H1 (cell line): ENCODE data around the gene ZBTB20. TPM values are rescaled to one million over a fixed set of nuclear protein-coding genes. Genes with fewer than 3 reads are reported as not detected.

Source experiments
- CTCF ChIA-PET: fragments of 300-600 bp; sonication (Branson Sonifier 250); formaldehyde crosslinking; loops from one replicate; lab custom pipeline; 2021; ENCODE audit not compliant: partially characterized antibody; lab: Charles Lee
- POLR2A ChIA-PET: fragments of 300-600 bp; sonication (Branson Sonifier 250); formaldehyde crosslinking; loops from one replicate; lab custom pipeline; 2021; ENCODE audit warnings: inconsistent platforms; ENCODE audit not compliant: partially characterized antibody; lab: Charles Lee
- DNase-seq, 2 experiments: peaks; one replicate each; pipeline versions ENCODE4 v3.0.0 to v3.0.0-alpha.2; 2010 to 2022; ENCODE audit warnings: low spot score in 2 of 2, low read depth in 1 of 2, mixed read lengths in 1 of 2
- FAIRE-seq: peaks from 2 replicates; lab custom pipeline; 2011; peaks lifted over from hg19 to GRCh38; lab: Jason Lieb, UNC
- H2AFZ ChIP-seq: 2 replicates; pipeline ENCODE4 v1.8.1; 2012; ENCODE audit warnings: low read length, inconsistent platforms
- H2AK5ac ChIP-seq: 2 replicates; pipeline ENCODE4 v1.6.1; 2013; ENCODE audit warnings: low read depth, low read length
- H2BK120ac ChIP-seq: replicated peaks from 2 replicates; pipeline ENCODE3; 2013; ENCODE audit warnings: low read depth, low read length, inconsistent platforms
- H2BK12ac ChIP-seq: 2 replicates; pipeline ENCODE4 v1.6.1; 2013; ENCODE audit warnings: low read depth, low read length
- H2BK15ac ChIP-seq: 2 replicates; pipeline ENCODE4 v1.6.1; 2013; ENCODE audit warnings: low read length
- H2BK20ac ChIP-seq: 2 replicates; pipeline ENCODE4 v1.6.1; 2013; ENCODE audit warnings: low read length
- H2BK5ac ChIP-seq: 2 replicates; pipeline ENCODE4 v1.6.1; 2013; ENCODE audit warnings: low read depth, low read length
- H3K14ac ChIP-seq: 2 replicates; pipeline ENCODE4 v1.6.1; 2013; ENCODE audit warnings: inconsistent platforms; ENCODE audit not compliant: insufficient read length
- H3K18ac ChIP-seq: 2 replicates; pipeline ENCODE4 v1.6.1; 2013; ENCODE audit warnings: low read length; ENCODE audit errors: extremely low read depth
- H3K23ac ChIP-seq: 2 replicates; pipeline ENCODE4 v1.6.1; 2013; ENCODE audit warnings: inconsistent platforms; ENCODE audit not compliant: insufficient read length
- H3K23me2 ChIP-seq: 2 replicates; pipeline ENCODE4 v1.6.1; 2013; ENCODE audit warnings: low read depth, low read length
- H3K27ac ChIP-seq: 2 replicates; pipeline ENCODE4 v1.6.1; 2011; ENCODE audit warnings: low read depth, low read length, inconsistent platforms
- H3K27me3 ChIP-seq, 4 experiments: replicated peaks in 1 of 4; 1 replicate in 1 of 4; 2 replicates in 3 of 4; pipeline versions ENCODE4 v1.6.1 to v1.8.1; 2011 to 2013; ENCODE audit warnings: low read length in 3 of 4, mild to moderate bottlenecking in 3 of 4, inconsistent platforms in 2 of 4, mixed read lengths in 2 of 4, moderate library complexity in 1 of 4; ENCODE audit not compliant: control insufficient read depth in 3 of 4, insufficient read depth in 3 of 4; ENCODE audit errors: extremely low read depth in 1 of 4
- H3K36me3 ChIP-seq, 4 experiments: 2 replicates each; pipeline versions ENCODE4 v1.6.1 to v1.8.1; 2011 to 2013; ENCODE audit warnings: mild to moderate bottlenecking in 4 of 4, low read length in 3 of 4, moderate library complexity in 2 of 4, control low read depth in 1 of 4, inconsistent platforms in 1 of 4; ENCODE audit not compliant: insufficient read depth in 4 of 4, control insufficient read depth in 2 of 4
- H3K4ac ChIP-seq: replicated peaks from 2 replicates; pipeline ENCODE3; 2013; ENCODE audit warnings: low read length, low read depth, mixed read lengths, inconsistent platforms; ENCODE audit not compliant: insufficient read length
- H3K4me1 ChIP-seq, 4 experiments: replicated peaks in 1 of 4; 1 replicate in 1 of 4; 2 replicates in 3 of 4; pipeline versions ENCODE4 v1.6.1 to v1.8.1; 2011 to 2013; ENCODE audit warnings: low read length in 3 of 4, inconsistent platforms in 2 of 4, mixed read lengths in 1 of 4; ENCODE audit not compliant: insufficient read depth in 4 of 4, control insufficient read depth in 3 of 4
- H3K4me2 ChIP-seq, 2 experiments: 2 replicates each; pipeline versions ENCODE4 v1.6.1 to v1.8.1; 2011 to 2013; ENCODE audit warnings: low read depth in 2 of 2, low read length in 2 of 2, control low read depth in 1 of 2, inconsistent platforms in 1 of 2, mild to moderate bottlenecking in 1 of 2; ENCODE audit not compliant: insufficient read depth in 1 of 2
- H3K4me3 ChIP-seq, 4 experiments: fragments of 200-600, 300-600 bp in 1 of 4; sonication (generic), shearing (Covaris generic), sonication (Bioruptor Twin) in 1 of 4; 2 replicates each; pipeline versions ENCODE4 v1.5.1 to v1.8.1; 2011 to 2016; ENCODE audit warnings: low read length in 4 of 4, low read depth in 3 of 4, control low read depth in 2 of 4, inconsistent platforms in 2 of 4, mild to moderate bottlenecking in 2 of 4, mixed read lengths in 1 of 4, moderate library complexity in 1 of 4; ENCODE audit not compliant: insufficient read depth in 2 of 4; ENCODE audit errors: extremely low read depth in 1 of 4
- H3K56ac ChIP-seq: replicated peaks from 2 replicates; pipeline ENCODE3; 2013; ENCODE audit warnings: low read depth, mild to moderate bottlenecking, mixed read lengths, low read length, inconsistent platforms; ENCODE audit not compliant: insufficient read length
- H3K79me1 ChIP-seq: 2 replicates; pipeline ENCODE4 v1.6.1; 2013; ENCODE audit warnings: low read depth, low read length, control low read depth
- H3K79me2 ChIP-seq, 2 experiments: 2 replicates each; pipeline versions ENCODE4 v1.6.1 to v1.8.1; 2012 to 2013; ENCODE audit warnings: low read length in 2 of 2, mild to moderate bottlenecking in 2 of 2, inconsistent platforms in 1 of 2; ENCODE audit not compliant: insufficient read depth in 2 of 2, control insufficient read depth in 1 of 2
- H3K9ac ChIP-seq, 4 experiments: replicated peaks in 1 of 4; 1 replicate in 1 of 4; 2 replicates in 3 of 4; pipeline versions ENCODE4 v1.6.1 to v1.8.1; 2011 to 2013; ENCODE audit warnings: low read depth in 3 of 4, low read length in 3 of 4, control low read depth in 2 of 4, mild to moderate bottlenecking in 2 of 4, moderate library complexity in 2 of 4, inconsistent platforms in 1 of 4; ENCODE audit errors: extremely low read depth in 1 of 4
- H3K9me3 ChIP-seq, 2 experiments: 2 replicates each; pipeline versions ENCODE4 v1.6.1 to v1.8.1; 2012 to 2013; ENCODE audit warnings: mild to moderate bottlenecking in 2 of 2, moderate library complexity in 2 of 2, control low read depth in 1 of 2, inconsistent platforms in 1 of 2, low read depth in 1 of 2, low read length in 1 of 2, mixed read lengths in 1 of 2; ENCODE audit not compliant: insufficient read depth in 2 of 2
- H4K20me1 ChIP-seq, 2 experiments: replicated peaks in 1 of 2; 2 replicates each; pipeline versions ENCODE3 to v1.8.1; 2011 to 2013; ENCODE audit warnings: inconsistent platforms in 2 of 2, low read length in 2 of 2, mild to moderate bottlenecking in 1 of 2; ENCODE audit not compliant: insufficient read depth in 2 of 2, control insufficient read depth in 1 of 2
- H4K5ac ChIP-seq: 2 replicates; pipeline ENCODE4 v1.6.1; 2013; ENCODE audit warnings: low read length, low read depth, mixed read lengths, inconsistent platforms; ENCODE audit not compliant: insufficient read length
- H4K8ac ChIP-seq: 2 replicates; pipeline ENCODE4 v1.8.0; 2013; ENCODE audit warnings: mild to moderate bottlenecking, moderate library complexity, low read length, inconsistent platforms; ENCODE audit not compliant: insufficient read depth; ENCODE audit errors: extremely low read depth
- H4K91ac ChIP-seq: replicated peaks from 2 replicates; pipeline ENCODE3; 2013; ENCODE audit warnings: low read length, mixed read lengths, inconsistent platforms; ENCODE audit not compliant: insufficient read length
- EZH2 ChIP-seq: fragments of 200-600 bp; sonication (generic); IDR thresholded peaks from 2 replicates; pipeline ENCODE4 v1.7.1; 2012; ENCODE audit warnings: low read depth, mild to moderate bottlenecking, moderate library complexity, low read length, inconsistent platforms; ENCODE audit not compliant: severe bottlenecking
- WGBS, 2 experiments: shearing (Covaris generic) in 1 of 2; methylation state at CpG; one replicate each; pipeline versions ENCODE4 v1.1.6 to v1.1.7; 2013 to 2015; ENCODE audit warnings: low lambda C conversion rate in 2 of 2, mixed read lengths in 2 of 2, inconsistent platforms in 1 of 2, low coverage in 1 of 2, missing lambda C conversion rate in 1 of 2; ENCODE audit not compliant: insufficient replicate concordance in 2 of 2, insufficient coverage in 1 of 2, insufficient read length in 1 of 2; ENCODE audit errors: extremely low coverage in 1 of 2, missing lambda C conversion rate in 1 of 2; 5-methylcytosine and 5-hydroxymethylcytosine counted together
- polyA plus RNA-seq, 7 experiments: library from polyadenylated mRNA; depleted of rRNA in 3 of 7; stranded (reverse) in 5 of 7; unstranded in 2 of 7; fragments of >200 nt in 5 of 7; fragments of 200-250 nt in 2 of 7; gene quantifications; 1 replicate in 5 of 7; 2 replicates in 1 of 7; 4 replicates in 1 of 7; pipeline versions ENCODE4 v1.2.1 to v1.2.3, GENCODE V29; 2011 to 2013; ENCODE audit warnings: missing spikeins in 2 of 7, mixed read lengths in 2 of 7
- total RNA-seq: library from RNA; stranded (reverse); fragmentation: NEBNext Ultra II Directional; extraction: Animal tissue kit (Norgen Biotek cat#: 25700); gene quantifications from 2 replicates; pipeline ENCODE4 v1.2.1, GENCODE V29; 2021

ZBTB20 gene
- total and polyA plus RNA-seq, 2 of the 8 experiments (the other 6 are each of a cell fraction or from before 2014, with no cell fraction given): 0.35 to 1.3 TPM

GRCh38 chr3:114816052-114816451 lies 331.0 kb downstream of the ZBTB20 start:
- H3K23me2 ChIP-seq: no peaks in the 10 kb centered on the region
- H2BK12ac ChIP-seq: no peak overlapping the region
- no peak overlapping the region for H2AK5ac ChIP-seq
- no peak overlapping the region for H4K5ac ChIP-seq
- no peak overlapping the region for H3K4ac ChIP-seq
- H3K79me2 ChIP-seq: no peaks in the 10 kb centered on the region
- H2BK15ac ChIP-seq: no peak overlapping the region
- no peak overlapping the region for H4K8ac ChIP-seq
- no peak overlapping the region for H3K9ac ChIP-seq
- FAIRE-seq (no peak), DNase-seq (no peak)
- WGBS, 2 experiments: 90% methylated on average over 2 of the region's 2 CpGs; no CpG with 5 or more reads in 1 of the 2 experiments
- H2BK120ac ChIP-seq: no peak overlapping the region
- no peak overlapping the region for H2AFZ ChIP-seq
- no peak overlapping the region for H3K14ac ChIP-seq
- H3K23ac ChIP-seq: no peak overlapping the region
- H3K36me3 ChIP-seq: no peaks in the 10 kb centered on the region
- no peak overlapping the region for H3K18ac ChIP-seq
- H2BK5ac ChIP-seq: no peak overlapping the region
- H3K4me1 ChIP-seq: no peaks in the 10 kb centered on the region
- no peak overlapping the region for H3K56ac ChIP-seq
- no peak overlapping the region for H4K91ac ChIP-seq
- no peaks in the 10 kb centered on the region for H4K20me1 ChIP-seq
- no peaks in the 10 kb centered on the region; a peak in 1 of 4 replicates for H3K9me3 ChIP-seq
- H2BK20ac ChIP-seq: no peak overlapping the region
- ChIA-PET CTCF (interaction anchor here (0.5 to 1.2 kb wide), 3 partner anchors 276 to 1006 kb away, joined by 3 to 4 read pairs (median 4); no protein-coding TSS in a partner anchor), POLR2A (no interaction called here)
- H3K4me2 ChIP-seq: no peak overlapping the region
- H3K79me1 ChIP-seq: no peaks in the 10 kb centered on the region
- no peak overlapping the region for H3K27ac ChIP-seq
- no peaks in the 10 kb centered on the region for H3K27me3 ChIP-seq
- no peak overlapping the region for H3K4me3 ChIP-seq
- no peak for TF ChIP-seq EZH2
